Activated CD4-positive, CD25-positive, alpha-beta regulatory T cell treated with anti-CD3 and anti-CD28 coated beads, Interleukin-2, amount 50 U/mL, for 72 hours (primary cell): ENCODE measurements around the gene IRX5.

Source experiments
- DNase-seq: peaks from one replicate; pipeline ENCODE4 v3.0.0; 2021

The IRX5 gene

DNA sequence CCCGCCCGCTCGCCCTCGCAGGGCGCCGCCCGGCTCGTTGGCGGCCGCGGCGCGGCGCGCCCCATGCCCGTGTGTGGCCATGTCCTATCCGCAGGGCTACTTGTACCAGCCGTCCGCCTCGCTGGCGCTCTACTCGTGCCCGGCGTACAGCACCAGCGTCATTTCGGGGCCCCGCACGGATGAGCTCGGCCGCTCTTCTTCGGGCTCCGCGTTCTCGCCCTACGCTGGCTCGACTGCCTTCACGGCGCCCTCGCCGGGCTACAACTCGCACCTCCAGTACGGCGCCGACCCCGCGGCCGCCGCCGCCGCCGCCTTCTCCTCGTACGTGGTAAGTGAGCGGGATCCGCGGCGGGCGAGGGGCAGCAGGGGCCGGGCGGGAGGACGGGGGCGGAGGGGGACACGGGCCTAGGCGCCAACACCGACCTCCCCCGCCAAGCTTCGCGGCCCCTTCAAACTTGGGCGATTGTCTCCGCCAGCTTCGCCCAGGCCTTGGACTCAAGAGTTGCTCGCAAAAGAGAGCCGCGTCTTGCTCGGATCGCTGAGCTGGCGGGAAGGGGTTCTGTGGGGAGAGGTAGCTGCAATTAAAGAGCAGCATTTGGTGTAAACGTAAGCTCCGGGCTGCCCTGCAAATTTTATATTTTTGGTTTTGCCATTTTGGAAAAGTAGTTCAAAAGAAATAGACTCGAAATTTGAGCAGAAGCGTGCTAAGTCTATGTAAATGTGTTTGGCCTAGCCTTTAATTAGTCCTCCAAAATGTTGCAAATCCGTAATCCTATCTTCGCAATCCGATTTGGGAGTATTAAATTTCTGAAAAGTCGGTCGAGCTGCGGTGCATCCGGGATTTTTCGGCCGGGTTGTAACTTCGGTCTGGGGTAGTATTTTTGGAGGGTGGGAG lies 702 bp downstream of the IRX5 start:
- no peak for DNase-seq

- no peak for DNase-seq
Observed at GRCh38 chr16:54932021-54932660, 1.5 kb downstream of the IRX5 start.

DNA sequence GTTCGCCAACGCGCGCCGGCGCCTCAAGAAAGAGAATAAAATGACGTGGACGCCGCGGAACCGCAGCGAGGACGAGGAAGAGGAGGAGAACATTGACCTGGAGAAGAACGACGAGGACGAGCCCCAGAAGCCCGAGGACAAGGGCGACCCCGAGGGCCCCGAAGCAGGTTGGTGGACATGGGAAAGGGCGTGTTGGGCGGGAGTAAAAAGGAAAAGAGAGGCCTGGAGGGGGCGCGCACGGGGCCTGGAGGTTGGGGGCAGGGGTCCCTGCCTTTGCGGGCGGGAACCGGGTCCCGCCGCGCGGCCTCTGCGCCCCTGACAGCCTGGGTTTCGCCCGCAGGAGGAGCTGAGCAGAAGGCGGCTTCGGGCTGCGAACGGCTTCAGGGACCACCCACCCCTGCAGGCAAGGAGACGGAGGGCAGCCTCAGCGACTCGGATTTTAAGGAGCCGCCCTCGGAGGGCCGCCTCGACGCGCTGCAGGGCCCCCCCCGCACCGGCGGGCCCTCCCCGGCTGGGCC lies 2.1 kb downstream of the IRX5 start:
- no peak for DNase-seq

DNA sequence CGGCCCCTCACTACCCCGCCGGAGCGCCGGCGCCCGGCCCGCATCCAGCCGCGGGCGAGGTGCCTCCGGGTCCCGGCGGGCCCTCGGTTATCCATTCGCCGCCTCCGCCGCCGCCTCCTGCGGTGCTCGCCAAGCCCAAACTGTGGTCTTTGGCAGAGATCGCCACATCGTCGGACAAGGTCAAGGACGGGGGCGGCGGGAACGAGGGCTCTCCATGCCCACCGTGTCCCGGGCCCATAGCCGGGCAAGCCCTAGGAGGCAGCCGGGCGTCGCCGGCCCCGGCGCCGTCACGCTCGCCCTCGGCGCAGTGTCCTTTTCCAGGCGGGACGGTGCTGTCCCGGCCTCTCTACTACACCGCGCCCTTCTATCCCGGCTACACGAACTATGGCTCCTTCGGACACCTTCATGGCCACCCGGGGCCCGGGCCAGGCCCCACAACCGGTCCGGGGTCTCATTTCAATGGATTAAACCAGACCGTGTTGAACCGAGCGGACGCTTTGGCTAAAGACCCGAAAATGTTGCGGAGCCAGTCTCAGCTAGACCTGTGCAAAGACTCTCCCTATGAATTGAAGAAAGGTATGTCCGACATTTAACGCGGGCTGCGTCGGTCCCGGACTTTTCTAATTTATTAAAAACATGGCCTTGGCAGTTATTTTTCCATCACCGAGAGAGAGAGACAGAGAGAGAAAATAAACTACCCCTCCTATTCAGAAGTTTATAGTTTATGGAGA lies 2.8 kb downstream of the IRX5 start:
- no peak for DNase-seq

DNA sequence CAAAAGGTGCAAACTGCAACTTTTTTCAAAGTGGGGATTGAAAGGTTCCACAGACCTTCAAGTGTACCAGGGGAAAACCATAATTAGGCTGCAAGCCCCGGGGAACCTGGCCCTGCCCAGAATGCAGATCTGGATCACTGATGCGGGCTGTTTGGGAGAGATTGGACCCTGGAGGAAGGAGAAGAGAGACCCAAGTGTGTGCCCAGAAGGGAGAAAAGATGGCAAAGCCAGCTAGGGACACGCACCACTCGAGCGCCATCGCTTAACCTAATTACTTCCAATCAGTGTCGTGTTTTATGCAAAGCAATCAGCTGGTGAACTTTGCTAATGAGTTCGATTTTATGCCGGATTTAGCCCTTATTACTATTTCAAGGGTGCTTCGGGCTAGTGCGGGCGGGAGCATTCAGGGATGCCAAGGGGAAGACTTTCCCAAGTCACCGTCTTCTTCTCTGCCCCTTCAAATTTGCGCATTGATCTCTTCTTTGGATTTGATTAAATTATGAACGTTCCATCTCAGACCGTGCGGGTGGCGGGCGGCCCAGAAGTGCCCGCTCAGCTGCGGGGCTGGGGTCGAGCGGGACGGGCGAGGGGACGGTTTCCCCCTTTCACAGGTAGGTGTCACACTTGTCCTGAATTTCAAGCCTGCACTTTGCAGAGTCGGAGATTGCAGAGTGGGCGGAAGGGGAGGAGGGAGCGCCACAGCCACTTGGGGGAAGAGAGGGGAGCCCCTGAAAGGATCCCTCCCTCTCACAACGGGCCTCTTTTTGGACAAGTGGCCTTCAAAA lies 4.0 kb downstream of the IRX5 start:
- no peak for DNase-seq

DNA sequence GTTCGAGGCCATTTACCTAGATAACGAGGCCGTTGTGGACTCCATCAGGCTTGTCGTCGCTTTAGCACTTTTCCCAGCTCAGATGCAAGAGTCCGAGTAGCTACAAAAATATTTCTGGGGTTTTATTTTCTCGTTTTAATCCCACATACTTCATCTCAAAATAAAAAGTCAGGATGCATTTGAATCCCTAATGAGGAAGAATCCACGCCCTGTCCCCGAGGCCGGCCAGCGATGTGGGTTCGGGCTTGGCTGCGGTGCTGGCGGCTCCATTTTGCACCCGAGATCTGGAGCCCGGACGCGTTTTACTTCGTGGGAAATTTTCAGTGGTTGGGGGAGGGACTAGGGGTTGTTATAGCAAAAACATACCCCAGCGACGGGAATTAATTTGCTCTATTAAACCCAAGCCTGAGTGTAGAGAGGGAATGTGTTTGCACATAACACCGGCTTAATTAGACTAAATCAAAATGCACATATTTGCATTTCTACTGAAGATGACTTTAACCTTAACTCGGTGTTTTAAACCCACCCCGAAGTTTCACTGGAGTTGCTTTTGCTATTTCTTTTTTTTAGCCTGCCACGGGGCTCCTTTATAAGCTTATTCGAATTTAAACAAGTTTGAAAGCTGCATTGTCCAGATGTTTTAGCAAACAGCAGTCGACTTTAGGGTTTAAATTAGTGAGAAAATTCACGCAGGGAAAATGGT lies 4.8 kb downstream of the IRX5 start:
- DNase-seq = no peak

DNA sequence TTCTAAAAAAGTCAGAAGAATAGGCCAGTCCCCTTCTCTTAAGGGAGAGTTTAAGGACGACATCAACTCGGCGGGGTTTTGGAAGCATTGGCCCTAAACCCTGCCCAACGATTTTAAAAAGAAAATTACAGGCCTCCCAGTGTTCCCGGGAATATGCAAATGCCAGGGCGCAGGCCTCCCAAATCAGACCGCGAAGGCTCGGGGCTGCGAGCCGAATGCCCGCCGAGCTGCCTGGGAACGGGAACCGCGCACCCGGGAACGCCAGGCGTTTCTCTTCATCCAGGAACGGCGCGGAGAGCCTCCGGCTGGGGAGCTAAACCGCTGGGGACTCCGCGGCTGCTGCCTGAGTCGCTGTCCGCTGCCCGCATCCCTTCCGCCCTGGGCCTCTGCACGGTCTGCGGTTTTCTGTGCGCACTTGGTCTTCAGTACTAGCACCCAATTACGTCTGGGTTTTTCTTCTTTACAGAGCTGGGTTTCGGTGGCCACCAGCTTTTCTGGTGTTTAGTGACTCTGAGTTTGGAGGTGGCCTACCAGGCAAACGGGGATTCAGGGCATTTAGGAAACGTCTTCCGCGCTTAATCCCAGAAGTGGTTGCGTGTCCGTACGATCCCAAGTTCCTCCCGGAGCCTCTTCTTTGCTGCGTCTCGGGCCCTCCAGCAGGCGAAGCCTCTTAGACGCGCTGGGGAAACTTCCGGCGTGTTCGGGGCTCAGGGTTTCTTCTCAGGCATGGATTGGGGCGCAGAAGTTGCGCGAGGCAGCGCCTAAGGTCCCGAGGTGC lies 5.7 kb downstream of the IRX5 start:
- no peak for DNase-seq

GRCh38 chr16:54936979-54937670 lies 6.5 kb downstream of the IRX5 start:
- DNase-seq = no peak

DNA sequence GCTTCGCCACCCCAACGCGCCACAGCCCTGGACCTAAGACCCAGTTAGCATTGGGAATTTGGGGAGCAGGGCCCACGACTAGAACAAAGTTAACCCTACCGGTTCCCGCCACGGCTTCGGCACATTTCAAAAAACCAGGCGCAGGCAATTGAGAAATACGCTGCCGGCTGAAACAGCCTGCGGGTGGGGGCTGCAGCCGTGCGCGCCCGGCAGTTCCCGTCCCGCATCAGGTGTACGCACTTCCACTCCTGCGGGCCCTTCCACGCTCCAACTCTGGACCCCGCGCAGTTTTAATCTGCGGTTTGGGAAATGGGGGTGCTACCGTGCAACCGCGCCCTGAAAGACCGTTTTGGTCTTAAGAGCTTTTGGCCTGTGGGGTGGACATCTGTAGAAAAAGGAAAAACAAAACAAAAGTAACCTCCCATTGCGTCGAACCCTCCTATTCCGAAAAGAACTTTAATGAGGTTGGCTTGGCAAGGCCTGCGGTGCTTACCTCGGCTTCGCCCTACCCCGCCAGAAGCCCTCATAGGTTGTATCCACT lies 7.1 kb downstream of the IRX5 start:
- DNase-seq = no peak

- DNase-seq = no peak
Observed at GRCh38 chr16:54938212-54939028, 7.8 kb downstream of the IRX5 start.

- no peak for DNase-seq
Observed at GRCh38 chr16:54939029-54939346, 8.3 kb downstream of the IRX5 start.

DNA sequence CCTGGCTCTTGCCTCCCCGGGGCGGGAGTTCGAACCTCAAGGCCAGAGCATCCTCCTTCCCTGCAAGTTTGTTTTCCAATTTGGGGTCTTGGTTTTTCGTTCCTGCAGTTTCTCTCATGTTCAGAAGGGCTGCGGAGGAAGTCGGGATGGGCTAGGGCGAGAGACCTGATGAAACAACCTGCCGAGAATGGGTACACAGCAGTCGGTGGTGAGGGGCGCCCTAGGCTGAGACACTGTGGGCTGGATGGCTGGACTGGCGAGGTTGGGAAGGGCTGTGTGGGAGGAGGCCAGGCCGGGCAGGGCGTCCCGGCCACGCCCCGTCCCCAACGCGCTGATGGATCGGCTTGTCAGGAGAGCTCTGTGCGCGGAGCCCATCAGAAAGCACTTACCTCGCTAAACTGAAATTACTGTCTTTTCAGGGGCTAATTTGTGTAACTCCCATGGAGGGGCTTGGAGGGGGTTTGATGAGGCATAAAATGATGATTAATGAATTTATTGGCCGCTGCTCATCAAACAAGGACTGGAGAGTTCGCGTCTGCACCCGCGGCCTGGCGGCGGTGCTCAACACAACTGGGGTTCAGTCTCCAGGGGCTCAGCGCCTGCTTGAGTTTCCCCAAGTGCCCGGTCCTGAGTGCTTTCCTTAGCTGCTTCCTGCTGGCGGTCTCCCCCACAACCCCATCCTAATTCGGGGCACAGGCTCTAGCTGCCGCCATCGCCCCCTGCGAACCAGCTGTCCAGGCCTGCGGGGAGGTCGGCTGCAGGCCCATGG lies 9.0 kb downstream of the IRX5 start:
- no peak for DNase-seq

- DNase-seq = no peak
Observed at GRCh38 chr16:54940279-54940604, 9.6 kb downstream of the IRX5 start.

DNA sequence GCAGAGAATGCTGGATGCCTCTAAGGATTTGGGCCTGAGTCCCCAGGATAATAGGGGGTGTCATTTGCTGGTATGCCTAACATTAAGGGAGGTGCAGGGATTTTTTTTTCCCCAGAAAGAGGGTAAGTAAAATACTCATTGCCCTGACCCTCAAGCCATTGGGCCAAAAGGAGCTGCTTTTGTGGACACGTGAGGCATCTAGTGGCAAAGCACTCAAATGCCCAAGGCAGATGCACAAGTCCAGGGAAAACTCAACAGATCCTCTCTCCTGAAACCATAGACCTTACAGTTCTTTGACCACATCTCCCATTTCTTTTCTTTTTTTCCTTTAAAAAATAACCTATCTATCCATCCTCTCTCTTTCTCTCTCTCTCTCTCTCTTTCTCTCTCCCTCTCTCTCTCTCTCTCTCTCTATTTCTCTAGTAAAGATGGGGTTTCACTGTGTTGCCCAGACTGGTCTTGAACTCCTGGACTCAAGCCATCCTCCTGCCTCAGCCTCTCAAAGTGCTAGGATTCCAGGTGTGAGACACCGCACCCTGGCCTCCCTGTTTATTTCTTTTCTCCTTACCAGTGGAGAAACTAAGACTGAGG lies 11.8 kb downstream of the IRX5 start:
- DNase-seq = no peak

DNA sequence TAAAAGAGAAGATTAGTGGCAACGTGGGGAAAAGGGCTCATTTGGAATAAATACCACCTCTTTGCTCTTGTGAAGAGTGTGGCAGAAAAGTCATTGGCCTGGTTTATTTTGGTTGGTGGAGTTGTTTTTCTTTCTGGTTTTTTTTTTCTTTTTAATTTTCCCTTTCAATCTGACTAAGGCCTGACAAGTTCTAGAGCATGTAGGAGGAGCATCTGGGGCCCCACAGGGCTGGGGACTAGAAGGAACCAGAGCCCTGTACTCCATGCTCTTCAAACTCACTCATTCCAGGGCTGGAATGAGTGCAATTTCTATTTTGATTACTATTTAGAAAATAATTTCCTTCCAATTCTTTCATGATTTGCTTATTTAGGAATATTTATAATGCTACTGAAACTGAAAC lies 13.3 kb downstream of the IRX5 start:
- DNase-seq = no peak

DNA sequence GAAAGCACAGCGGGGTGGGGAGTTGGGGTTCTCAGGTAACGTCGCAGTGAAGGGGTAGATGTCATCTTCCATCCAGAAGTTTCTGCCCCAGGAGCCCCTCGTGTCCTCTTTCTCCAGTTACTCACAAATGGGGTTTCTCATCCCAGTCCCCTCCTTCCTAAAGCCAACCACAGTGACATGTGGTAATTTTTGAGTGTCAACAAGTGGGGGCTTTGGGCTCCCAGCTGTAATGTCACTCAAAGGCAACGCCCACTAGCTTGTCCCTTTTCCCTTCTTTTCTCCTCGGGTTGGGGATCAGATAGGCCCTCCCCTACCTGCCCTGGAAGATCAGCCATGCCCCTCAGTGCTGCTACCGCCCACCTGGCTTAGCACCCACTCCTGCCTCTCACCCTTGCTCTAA lies 14.4 kb downstream of the IRX5 start:
- no peak for DNase-seq

DNA sequence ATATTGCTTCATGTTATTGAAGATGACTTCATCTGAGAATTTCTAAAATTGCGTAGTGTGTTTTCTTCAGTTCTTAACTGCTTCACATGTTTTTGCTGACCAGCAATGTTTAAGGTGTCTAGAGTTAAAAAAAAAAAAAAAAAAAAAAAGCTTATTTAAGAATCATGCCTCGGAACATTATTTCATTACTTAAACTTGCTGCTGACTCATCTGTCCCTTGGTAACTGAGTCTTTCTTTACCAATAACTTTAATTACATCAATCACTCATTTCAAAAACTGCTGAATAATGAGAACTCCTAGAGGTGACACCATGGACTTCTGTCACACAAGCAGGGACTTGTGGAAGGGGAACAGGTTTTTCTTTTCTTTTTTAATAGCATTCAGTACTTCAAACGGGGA lies 16.2 kb downstream of the IRX5 start:
- DNase-seq = no peak

DNA sequence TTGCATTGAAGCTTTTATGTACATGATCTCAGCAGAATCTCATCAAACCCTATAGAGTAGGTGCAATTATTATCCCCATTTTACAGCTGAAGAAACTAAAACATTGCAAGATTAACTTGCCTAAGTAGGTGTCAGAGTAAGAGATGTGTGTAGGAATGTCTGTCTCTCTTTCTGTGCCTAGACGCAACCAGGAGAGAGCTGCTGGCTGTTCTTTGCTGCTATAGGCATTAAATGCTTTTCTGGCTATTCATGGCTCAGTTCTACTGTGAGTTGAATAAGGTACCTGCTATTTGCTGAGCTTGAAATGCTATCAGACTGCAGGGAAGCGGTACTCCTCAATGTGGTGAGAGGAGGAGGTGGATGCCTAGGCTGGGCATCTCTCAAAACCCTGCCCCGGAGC lies 17.0 kb downstream of the IRX5 start:
- DNase-seq = no peak

GRCh38 chr16:54952195-54952594 lies 21.5 kb downstream of the IRX5 start:
- DNase-seq = no peak
